Measurements from ENCODE around the gene ALMS1. TPM values are rescaled to one million over a fixed set of nuclear protein-coding genes. Genes with fewer than 3 reads are reported as not detected.

Gene ALMS1
- polyA plus RNA-seq, 2 of the 4 experiments (the other 2 are of a cell fraction), result 5.2 to 13.5 TPM

DNA sequence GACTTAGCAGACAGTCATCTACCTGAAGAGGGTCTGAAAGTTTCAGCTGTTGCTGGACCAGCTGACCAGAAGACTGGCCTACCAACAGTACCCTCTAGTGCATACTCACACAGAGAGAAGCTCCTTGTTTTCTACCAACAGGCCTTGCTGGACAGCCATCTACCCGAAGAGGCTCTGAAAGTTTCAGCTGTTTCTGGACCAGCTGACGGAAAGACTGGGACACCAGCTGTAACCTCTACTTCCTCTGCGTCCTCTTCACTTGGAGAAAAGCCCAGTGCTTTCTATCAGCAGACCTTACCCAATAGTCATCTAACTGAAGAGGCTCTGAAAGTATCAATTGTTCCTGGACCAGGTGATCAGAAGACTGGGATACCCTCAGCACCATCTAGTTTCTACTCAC, 63.2 kb downstream of the ALMS1 start:
- H3K4me3 ChIP-seq, result no peak overlapping the region
- no peak overlapping the region for H3K4me2 ChIP-seq
- TF ChIP-seq CHD4 (IDR thresholded peaks at IDR 0.05; ENCODE audit: borderline replicate concordance) (no peak), MYC (IDR thresholded peaks at IDR 0.05; ENCODE audit: borderline replicate concordance, low read length) (no peak), POLR2AphosphoS2 (conservative IDR thresholded peaks at IDR 0.05; ENCODE audit: low read length) (no peak), PHF8 (IDR thresholded peaks at IDR 0.05; ENCODE audit: borderline replicate concordance, low read depth) (no peak), JUNB (IDR thresholded peaks at IDR 0.05) (no peak), FOSB (CRISPR knock-in tag; IDR thresholded peaks at IDR 0.05) (no peak), KDM1A (IDR thresholded peaks at IDR 0.05; ENCODE audit: low read depth) (no peak)
- TF ChIP-seq, protein P1, sequence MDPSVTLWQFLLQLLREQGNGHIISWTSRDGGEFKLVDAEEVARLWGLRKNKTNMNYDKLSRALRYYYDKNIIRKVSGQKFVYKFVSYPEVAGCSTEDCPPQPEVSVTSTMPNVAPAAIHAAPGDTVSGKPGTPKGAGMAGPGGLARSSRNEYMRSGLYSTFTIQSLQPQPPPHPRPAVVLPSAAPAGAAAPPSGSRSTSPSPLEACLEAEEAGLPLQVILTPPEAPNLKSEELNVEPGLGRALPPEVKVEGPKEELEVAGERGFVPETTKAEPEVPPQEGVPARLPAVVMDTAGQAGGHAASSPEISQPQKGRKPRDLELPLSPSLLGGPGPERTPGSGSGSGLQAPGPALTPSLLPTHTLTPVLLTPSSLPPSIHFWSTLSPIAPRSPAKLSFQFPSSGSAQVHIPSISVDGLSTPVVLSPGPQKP (IDR thresholded peaks at IDR 0.05; ENCODE audit: low read depth, low read length), result no peak
- TF ChIP-seq, protein P2, sequence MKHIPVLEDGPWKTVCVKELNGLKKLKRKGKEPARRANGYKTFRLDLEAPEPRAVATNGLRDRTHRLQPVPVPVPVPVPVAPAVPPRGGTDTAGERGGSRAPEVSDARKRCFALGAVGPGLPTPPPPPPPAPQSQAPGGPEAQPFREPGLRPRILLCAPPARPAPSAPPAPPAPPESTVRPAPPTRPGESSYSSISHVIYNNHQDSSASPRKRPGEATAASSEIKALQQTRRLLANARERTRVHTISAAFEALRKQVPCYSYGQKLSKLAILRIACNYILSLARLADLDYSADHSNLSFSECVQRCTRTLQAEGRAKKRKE (CRISPR knock-in tag; IDR thresholded peaks at IDR 0.05; ENCODE audit: low read depth), result no peak
- TF ChIP-seq, protein P3, sequence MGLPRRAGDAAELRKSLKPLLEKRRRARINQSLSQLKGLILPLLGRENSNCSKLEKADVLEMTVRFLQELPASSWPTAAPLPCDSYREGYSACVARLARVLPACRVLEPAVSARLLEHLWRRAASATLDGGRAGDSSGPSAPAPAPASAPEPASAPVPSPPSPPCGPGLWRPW (IDR thresholded peaks at IDR 0.05), result no peak
- CTCF ChIA-PET, result interaction anchor here (0.5 to 1.0 kb wide), 3 partner anchors 8 to 132 kb away, joined by 3 to 4 read pairs (median 3); no protein-coding TSS in a partner anchor
- ATAC-seq, result no peak
- H3K27ac ChIP-seq, result no peak overlapping the region
- DNase-seq (ENCODE audit: low read depth in 1 of 2, low spot score in 1 of 2), result no peak
- POLR2A ChIA-PET, result no interaction called here
- WGBS (ENCODE audit: missing lambda C conversion rate), result 89% methylated on average over 3 of the region's 3 CpGs
- H3K9me3 ChIP-seq, result no peaks in the 10 kb centered on the region
- H3K4me1 ChIP-seq, result no peaks in the 10 kb centered on the region
- FAIRE-seq, result no peak

DNA sequence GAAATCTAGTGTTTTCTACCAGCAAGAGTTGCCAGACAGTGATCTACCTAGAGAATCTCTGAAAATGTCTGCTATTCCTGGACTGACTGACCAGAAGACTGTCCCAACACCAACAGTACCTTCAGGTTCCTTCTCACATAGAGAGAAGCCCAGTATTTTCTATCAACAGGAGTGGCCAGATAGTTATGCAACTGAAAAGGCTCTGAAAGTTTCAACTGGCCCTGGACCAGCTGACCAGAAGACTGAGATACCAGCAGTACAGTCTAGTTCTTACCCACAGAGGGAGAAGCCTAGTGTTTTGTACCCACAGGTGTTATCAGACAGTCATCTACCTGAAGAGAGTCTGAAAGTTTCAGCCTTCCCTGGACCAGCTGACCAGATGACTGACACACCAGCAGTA, 63.8 kb downstream of the ALMS1 start:
- ATAC-seq (no peak), FAIRE-seq (no peak), DNase-seq (ENCODE audit: low read depth in 1 of 2, low spot score in 1 of 2) (no peak)
- POLR2A ChIA-PET, result no interaction called here
- H3K9me3 ChIP-seq, result no peaks in the 10 kb centered on the region
- no peak overlapping the region for H3K4me3 ChIP-seq
- no peaks in the 10 kb centered on the region for H3K4me1 ChIP-seq
- CTCF ChIA-PET, result interaction anchor here (0.5 to 1.0 kb wide), 2 partner anchors 9 to 133 kb away, joined by 3 read pairs; no protein-coding TSS in a partner anchor
- no peak overlapping the region for H3K27ac ChIP-seq
- TF ChIP-seq NPAS2 (CRISPR knock-in tag; IDR thresholded peaks at IDR 0.05; ENCODE audit: borderline replicate concordance) (no peak), ZNF302 (CRISPR knock-in tag; IDR thresholded peaks at IDR 0.05) (no peak), SREBF2 (IDR thresholded peaks at IDR 0.05) (no peak), TFCP2L1 (CRISPR knock-in tag; IDR thresholded peaks at IDR 0.05) (no peak), HOXB13 (CRISPR knock-in tag; IDR thresholded peaks at IDR 0.05; ENCODE audit: low read depth) (no peak)
- TF ChIP-seq, protein P4, sequence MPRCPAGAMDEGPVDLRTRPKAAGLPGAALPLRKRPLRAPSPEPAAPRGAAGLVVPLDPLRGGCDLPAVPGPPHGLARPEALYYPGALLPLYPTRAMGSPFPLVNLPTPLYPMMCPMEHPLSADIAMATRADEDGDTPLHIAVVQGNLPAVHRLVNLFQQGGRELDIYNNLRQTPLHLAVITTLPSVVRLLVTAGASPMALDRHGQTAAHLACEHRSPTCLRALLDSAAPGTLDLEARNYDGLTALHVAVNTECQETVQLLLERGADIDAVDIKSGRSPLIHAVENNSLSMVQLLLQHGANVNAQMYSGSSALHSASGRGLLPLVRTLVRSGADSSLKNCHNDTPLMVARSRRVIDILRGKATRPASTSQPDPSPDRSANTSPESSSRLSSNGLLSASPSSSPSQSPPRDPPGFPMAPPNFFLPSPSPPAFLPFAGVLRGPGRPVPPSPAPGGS (IDR thresholded peaks at IDR 0.05), result no peak
- no peak overlapping the region for H3K4me2 ChIP-seq

DNA sequence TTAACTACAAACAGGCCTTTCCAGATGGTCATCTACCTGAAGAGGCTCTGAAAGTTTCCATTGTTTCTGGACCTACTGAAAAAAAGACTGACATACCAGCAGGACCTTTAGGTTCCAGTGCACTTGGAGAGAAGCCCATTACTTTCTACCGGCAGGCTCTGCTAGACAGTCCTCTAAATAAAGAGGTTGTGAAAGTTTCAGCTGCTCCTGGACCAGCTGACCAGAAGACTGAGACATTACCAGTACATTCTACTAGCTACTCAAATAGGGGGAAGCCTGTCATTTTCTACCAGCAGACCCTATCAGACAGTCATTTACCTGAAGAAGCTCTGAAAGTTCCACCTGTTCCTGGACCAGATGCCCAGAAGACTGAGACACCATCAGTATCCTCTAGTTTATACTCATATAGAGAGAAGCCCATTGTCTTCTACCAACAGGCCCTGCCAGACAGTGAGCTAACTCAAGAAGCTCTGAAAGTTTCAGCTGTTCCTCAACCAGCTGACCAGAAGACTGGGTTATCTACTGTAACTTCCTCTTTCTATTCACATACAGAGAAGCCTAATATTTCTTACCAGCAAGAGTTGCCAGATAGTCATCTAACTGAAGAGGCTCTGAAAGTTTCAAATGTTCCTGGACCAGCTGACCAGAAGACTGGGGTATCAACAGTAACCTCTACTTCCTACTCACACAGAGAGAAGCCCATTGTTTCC, 65.8 kb downstream of the ALMS1 start:
- H3K4me1 ChIP-seq, result no peaks in the 10 kb centered on the region
- 100% methylated on average over 1 of the region's 1 CpG for WGBS (ENCODE audit: missing lambda C conversion rate)
- H3K4me3 ChIP-seq, result no peak overlapping the region
- DNase-seq (ENCODE audit: low read depth in 1 of 2, low spot score in 1 of 2) (no peak), ATAC-seq (no peak), FAIRE-seq (no peak)
- ChIA-PET POLR2A (no interaction called here), CTCF (interaction anchor here (0.7 to 1.0 kb wide), 2 partner anchors 14 to 109 kb away, joined by 3 to 4 read pairs; no protein-coding TSS in a partner anchor)
- H3K9me3 ChIP-seq, result no peaks in the 10 kb centered on the region
- no peak overlapping the region for H3K27ac ChIP-seq
- no peak overlapping the region for H3K4me2 ChIP-seq
- TF ChIP-seq EHMT2 (IDR thresholded peaks at IDR 0.05; ENCODE audit: low read depth), result no peak
- TF ChIP-seq, protein P5, sequence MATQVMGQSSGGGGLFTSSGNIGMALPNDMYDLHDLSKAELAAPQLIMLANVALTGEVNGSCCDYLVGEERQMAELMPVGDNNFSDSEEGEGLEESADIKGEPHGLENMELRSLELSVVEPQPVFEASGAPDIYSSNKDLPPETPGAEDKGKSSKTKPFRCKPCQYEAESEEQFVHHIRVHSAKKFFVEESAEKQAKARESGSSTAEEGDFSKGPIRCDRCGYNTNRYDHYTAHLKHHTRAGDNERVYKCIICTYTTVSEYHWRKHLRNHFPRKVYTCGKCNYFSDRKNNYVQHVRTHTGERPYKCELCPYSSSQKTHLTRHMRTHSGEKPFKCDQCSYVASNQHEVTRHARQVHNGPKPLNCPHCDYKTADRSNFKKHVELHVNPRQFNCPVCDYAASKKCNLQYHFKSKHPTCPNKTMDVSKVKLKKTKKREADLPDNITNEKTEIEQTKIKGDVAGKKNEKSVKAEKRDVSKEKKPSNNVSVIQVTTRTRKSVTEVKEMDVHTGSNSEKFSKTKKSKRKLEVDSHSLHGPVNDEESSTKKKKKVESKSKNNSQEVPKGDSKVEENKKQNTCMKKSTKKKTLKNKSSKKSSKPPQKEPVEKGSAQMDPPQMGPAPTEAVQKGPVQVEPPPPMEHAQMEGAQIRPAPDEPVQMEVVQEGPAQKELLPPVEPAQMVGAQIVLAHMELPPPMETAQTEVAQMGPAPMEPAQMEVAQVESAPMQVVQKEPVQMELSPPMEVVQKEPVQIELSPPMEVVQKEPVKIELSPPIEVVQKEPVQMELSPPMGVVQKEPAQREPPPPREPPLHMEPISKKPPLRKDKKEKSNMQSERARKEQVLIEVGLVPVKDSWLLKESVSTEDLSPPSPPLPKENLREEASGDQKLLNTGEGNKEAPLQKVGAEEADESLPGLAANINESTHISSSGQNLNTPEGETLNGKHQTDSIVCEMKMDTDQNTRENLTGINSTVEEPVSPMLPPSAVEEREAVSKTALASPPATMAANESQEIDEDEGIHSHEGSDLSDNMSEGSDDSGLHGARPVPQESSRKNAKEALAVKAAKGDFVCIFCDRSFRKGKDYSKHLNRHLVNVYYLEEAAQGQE (IDR thresholded peaks at IDR 0.05), result no peak
- TF ChIP-seq ZFP36 (IDR thresholded peaks at IDR 0.05; ENCODE audit: borderline replicate concordance, partially characterized antibody), result no peak
- no peak for TF ChIP-seq KDM1A (IDR thresholded peaks at IDR 0.05; ENCODE audit: low read depth)
- no peak for TF ChIP-seq KDM5A (IDR thresholded peaks at IDR 0.05)
- TF ChIP-seq RAD21 (conservative IDR thresholded peaks at IDR 0.05 in 1 of 2, IDR thresholded peaks at IDR 0.05 in 1 of 2), result no peak
- no peak for TF ChIP-seq FOSL2 (IDR thresholded peaks at IDR 0.05)
- no peak for TF ChIP-seq FOSL2 (CRISPR knock-in tag; IDR thresholded peaks at IDR 0.05)
- no peak for TF ChIP-seq MYC (IDR thresholded peaks at IDR 0.05; ENCODE audit: borderline replicate concordance, low read length)
- TF ChIP-seq CHD2 (IDR thresholded peaks at IDR 0.05; ENCODE audit: low read length, partially characterized antibody), result no peak
- TF ChIP-seq BHLHE40 (IDR thresholded peaks at IDR 0.05; ENCODE audit: low read depth, low read length), result no peak
- no peak for TF ChIP-seq NR3C1 (IDR thresholded peaks at IDR 0.05)
- no peak for TF ChIP-seq GATA3 (IDR thresholded peaks at IDR 0.05; ENCODE audit: borderline replicate concordance)
- no peak for TF ChIP-seq HDAC2 (IDR thresholded peaks at IDR 0.05)
